Mammary epithelial cell (primary cell): ENCODE data around the gene EEF2K.

ENCODE experiments used
- CTCF ChIP-seq, 2 donors: IDR thresholded peaks in 1 of 2; conservative IDR thresholded peaks in 1 of 2; 2 replicates each; pipeline ENCODE4 v1.5.1; 2011 to 2012; ENCODE audit warnings: inconsistent platforms in 2 of 2, low read length in 2 of 2, mild to moderate bottlenecking in 2 of 2, control low read depth in 1 of 2, low read depth in 1 of 2; ENCODE audit not compliant: insufficient read depth in 1 of 2; ENCODE audit errors: extremely low read depth in 1 of 2
- EZH2 ChIP-seq: IDR thresholded peaks from 2 replicates; pipeline ENCODE4 v1.6.1; 2012; ENCODE audit warnings: low read length, inconsistent platforms, borderline replicate concordance

- TF ChIP-seq CTCF (conservative IDR thresholded peaks at IDR 0.05 in 1 of 2, IDR thresholded peaks at IDR 0.05 in 1 of 2; ENCODE audit: extremely low read depth in 1 of 2, insufficient read depth in 1 of 2, low read depth in 1 of 2, low read length in 2 of 2): no peak
- TF ChIP-seq EZH2: no peak
Observed at GRCh38 chr16:22312897-22313781, 107.1 kb downstream of the EEF2K start.
